Skeletal muscle cell (primary cell): ENCODE results near the gene PDLIM4.

Experiments
- DNase-seq: peaks from one replicate; pipeline ENCODE4 v3.0.0-alpha.2; 2010; ENCODE audit warnings: low read depth
- H3K4me3 ChIP-seq: 2 replicates; pipeline ENCODE4 v1.5.1; 2011; ENCODE audit warnings: low read depth, mild to moderate bottlenecking, control low read depth, low read length, moderate library complexity

PDLIM4 gene

GRCh38 chr5:132246806-132247205 lies 10.7 kb upstream of the PDLIM4 start:
- H3K4me3 ChIP-seq, result no peak overlapping the region
- DNase-seq, result no peak

GRCh38 chr5:132250547-132250946 lies 6.9 kb upstream of the PDLIM4 start:
- no peak overlapping the region for H3K4me3 ChIP-seq
- DNase-seq, result no peak

GRCh38 chr5:132251220-132251725 lies 6.2 kb upstream of the PDLIM4 start:
- no peak for DNase-seq
- H3K4me3 ChIP-seq, result no peak overlapping the region

- DNase-seq, result no peak
- no peak overlapping the region for H3K4me3 ChIP-seq
These were observed 4.5 kb upstream of the PDLIM4 start for GRCh38 chr5:132253008-132253441.

GRCh38 chr5:132253452-132254320 lies 3.8 kb upstream of the PDLIM4 start:
- no peak overlapping the region for H3K4me3 ChIP-seq
- no peak for DNase-seq

GRCh38 chr5:132254321-132254977 lies 3.0 kb upstream of the PDLIM4 start:
- no peak for DNase-seq
- H3K4me3 ChIP-seq, result no peak overlapping the region

- H3K4me3 ChIP-seq, result no peak overlapping the region
- DNase-seq, result no peak
These were observed 1.3 kb upstream of the PDLIM4 start for GRCh38 chr5:132256086-132256782.

- no peak for DNase-seq
- peak overlapping the region; percentile 83 for H3K4me3 ChIP-seq
These were observed 739 bp upstream of the PDLIM4 start for GRCh38 chr5:132256783-132257130.

GRCh38 chr5:132258102-132259068 lies 889 bp downstream of the PDLIM4 start:
- H3K4me3 ChIP-seq, result peak overlapping the region; percentile 83
- DNase-seq, result no peak

GRCh38 chr5:132259069-132259851 lies 1.8 kb downstream of the PDLIM4 start:
- peak; percentile 85 for DNase-seq
- peak overlapping the region; percentile 83 for H3K4me3 ChIP-seq

- DNase-seq, result no peak
- H3K4me3 ChIP-seq, result peak overlapping the region; percentile 83
These were observed 2.6 kb downstream of the PDLIM4 start for GRCh38 chr5:132260051-132260450.

- no peak overlapping the region for H3K4me3 ChIP-seq
- peak; percentile 92 for DNase-seq
These were observed 3.4 kb downstream of the PDLIM4 start for GRCh38 chr5:132260714-132261551.

- H3K4me3 ChIP-seq, result no peak overlapping the region
- DNase-seq, result no peak
These were observed 4.7 kb downstream of the PDLIM4 start for GRCh38 chr5:132261881-132262845.

- no peak overlapping the region for H3K4me3 ChIP-seq
- DNase-seq, result no peak
These were observed 5.5 kb downstream of the PDLIM4 start for GRCh38 chr5:132262882-132263547.

GRCh38 chr5:132263548-132264261 lies 6.2 kb downstream of the PDLIM4 start:
- no peak overlapping the region for H3K4me3 ChIP-seq
- DNase-seq, result peak; percentile 66
